Liver (tissue), 3 donors: Measurements from ENCODE around the gene TMEM245.

Experiments used
- GABPA ChIP-seq, 2 donors: IDR thresholded peaks in 1 of 2; conservative IDR thresholded peaks in 1 of 2; 2 replicates each; pipeline ENCODE4 v1.6.1; 2016; ENCODE audit warnings: antibody characterized with exemption in 2 of 2, mild to moderate bottlenecking in 1 of 2, moderate library complexity in 1 of 2
- HNF4G ChIP-seq: IDR thresholded peaks from 2 replicates; pipeline ENCODE4 v1.6.1; 2016; ENCODE audit warnings: antibody characterized with exemption
- JUND ChIP-seq, 2 donors: IDR thresholded peaks; 2 replicates each; pipeline ENCODE4 v1.6.1; 2016; ENCODE audit warnings: antibody characterized with exemption in 2 of 2
- RAD21 ChIP-seq, 2 donors: IDR thresholded peaks; 2 replicates each; pipeline ENCODE4 v1.6.1; 2016; ENCODE audit warnings: antibody characterized with exemption in 2 of 2, mild to moderate bottlenecking in 2 of 2
- SP1 ChIP-seq: IDR thresholded peaks from 2 replicates; pipeline ENCODE4 v1.6.1; 2018; ENCODE audit warnings: antibody characterized with exemption, mild to moderate bottlenecking
- TAF1 ChIP-seq: conservative IDR thresholded peaks from 2 replicates; pipeline ENCODE4 v1.6.1; 2016; ENCODE audit warnings: antibody characterized with exemption, mild to moderate bottlenecking
- YY1 ChIP-seq: IDR thresholded peaks from 2 replicates; pipeline ENCODE4 v1.6.1; 2016; ENCODE audit warnings: antibody characterized with exemption, mild to moderate bottlenecking
- TF ChIP-seq, protein P1 (sequence below): fragments of 150-350 bp; IDR thresholded peaks from 2 replicates; pipeline ENCODE4 v1.5.1; 2017; ENCODE audit warnings: improper control_type of control experiment, low read depth, low read length; ENCODE audit not compliant: missing input control
- TF ChIP-seq, protein P2 (sequence below): IDR thresholded peaks from 2 replicates; pipeline ENCODE4 v1.6.1; 2016; ENCODE audit warnings: antibody characterized with exemption
- donor health status: healthy.
- donor health status: healthy.

DNA sequence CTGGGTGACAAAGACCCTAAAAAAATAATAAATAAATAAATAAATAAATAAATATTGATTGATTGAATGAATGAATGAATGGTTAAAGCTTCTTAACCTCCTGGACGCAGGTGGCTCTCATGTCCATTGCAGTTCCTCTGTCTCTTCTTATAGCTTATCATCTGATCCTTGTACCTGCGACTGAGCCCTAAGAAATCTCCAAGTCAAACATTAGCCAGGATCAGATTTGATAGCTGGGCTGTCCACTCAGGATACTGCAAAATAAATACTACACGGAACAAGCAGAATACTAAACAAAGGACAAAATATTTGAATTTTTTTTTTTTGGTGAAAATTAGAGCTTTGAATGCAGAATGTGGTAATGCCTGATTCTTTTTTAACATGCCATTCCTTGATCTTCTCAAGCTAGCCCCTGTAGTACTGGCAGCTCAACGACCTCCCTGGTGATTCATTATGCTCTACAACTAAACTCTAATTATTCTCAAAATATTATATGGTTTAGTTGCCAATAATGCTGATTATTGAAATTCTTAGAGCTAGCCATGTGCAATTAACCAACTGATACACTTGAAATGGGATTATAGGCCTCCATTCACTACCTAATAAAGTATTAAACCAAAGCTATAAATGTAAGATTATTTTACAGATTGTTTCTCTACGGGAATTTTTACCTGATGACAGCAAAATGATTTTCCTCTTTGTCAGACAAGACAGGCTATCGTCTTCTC is 9.9 kb upstream of the TMEM245 start:
- no peak for TF ChIP-seq SP1
- TF ChIP-seq HNF4G, result no peak
- TF ChIP-seq, protein P1, sequence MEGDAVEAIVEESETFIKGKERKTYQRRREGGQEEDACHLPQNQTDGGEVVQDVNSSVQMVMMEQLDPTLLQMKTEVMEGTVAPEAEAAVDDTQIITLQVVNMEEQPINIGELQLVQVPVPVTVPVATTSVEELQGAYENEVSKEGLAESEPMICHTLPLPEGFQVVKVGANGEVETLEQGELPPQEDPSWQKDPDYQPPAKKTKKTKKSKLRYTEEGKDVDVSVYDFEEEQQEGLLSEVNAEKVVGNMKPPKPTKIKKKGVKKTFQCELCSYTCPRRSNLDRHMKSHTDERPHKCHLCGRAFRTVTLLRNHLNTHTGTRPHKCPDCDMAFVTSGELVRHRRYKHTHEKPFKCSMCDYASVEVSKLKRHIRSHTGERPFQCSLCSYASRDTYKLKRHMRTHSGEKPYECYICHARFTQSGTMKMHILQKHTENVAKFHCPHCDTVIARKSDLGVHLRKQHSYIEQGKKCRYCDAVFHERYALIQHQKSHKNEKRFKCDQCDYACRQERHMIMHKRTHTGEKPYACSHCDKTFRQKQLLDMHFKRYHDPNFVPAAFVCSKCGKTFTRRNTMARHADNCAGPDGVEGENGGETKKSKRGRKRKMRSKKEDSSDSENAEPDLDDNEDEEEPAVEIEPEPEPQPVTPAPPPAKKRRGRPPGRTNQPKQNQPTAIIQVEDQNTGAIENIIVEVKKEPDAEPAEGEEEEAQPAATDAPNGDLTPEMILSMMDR, result no peak
- no peak for TF ChIP-seq JUND (IDR thresholded peaks at IDR 0.05)
- TF ChIP-seq, protein P2, sequence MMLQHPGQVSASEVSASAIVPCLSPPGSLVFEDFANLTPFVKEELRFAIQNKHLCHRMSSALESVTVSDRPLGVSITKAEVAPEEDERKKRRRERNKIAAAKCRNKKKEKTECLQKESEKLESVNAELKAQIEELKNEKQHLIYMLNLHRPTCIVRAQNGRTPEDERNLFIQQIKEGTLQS, result no peak
- TF ChIP-seq RAD21 (IDR thresholded peaks at IDR 0.05), result no peak
- TF ChIP-seq YY1, result no peak
- no peak for TF ChIP-seq TAF1
- no peak for TF ChIP-seq GABPA (IDR thresholded peaks at IDR 0.05 in 1 of 2, conservative IDR thresholded peaks at IDR 0.05 in 1 of 2)
